HG03103 (cell line): ENCODE results near the gene LUC7L.
A peak's percentile ranks its signal among the peaks of the same experiment; 100 is the strongest.
"Not testable (repeated sequence)": the region's sequence is repeated elsewhere in the genome, so short reads cannot be mapped to it uniquely, and the experiment has no call there.

ENCODE experiments used
- ATAC-seq: cut with Tn5 transposase; IDR thresholded peaks from one replicate; pipeline ENCODE4 v1.9.1; 2021; ENCODE audit warnings: low read depth; ENCODE audit not compliant: unreplicated experiment

The LUC7L gene

GRCh38 chr16:183005-183404, 46.2 kb downstream of the LUC7L start:
- no peak for ATAC-seq

GRCh38 chr16:181565-182021, 47.7 kb downstream of the LUC7L start:
- no peak for ATAC-seq

- ATAC-seq: peak; percentile 51
These were observed 48.3 kb downstream of the LUC7L start for GRCh38 chr16:180681-181564.

GRCh38 chr16:180101-180675, 49.1 kb downstream of the LUC7L start, which contains the start of gene HBQ1:
TSS of gene HBQ1 (plus strand) at chr16:180459. CDS start at chr16:180487, 28 bp downstream.
- ATAC-seq: no peak

- ATAC-seq: no peak
These were observed 49.8 kb downstream of the LUC7L start for GRCh38 chr16:179211-180092.

GRCh38 chr16:178668-179015, 50.6 kb downstream of the LUC7L start:
- no peak for ATAC-seq

- no peak for ATAC-seq
These were observed 51.1 kb downstream of the LUC7L start for GRCh38 chr16:177981-178667.

GRCh38 chr16:177394-177822, 51.8 kb downstream of the LUC7L start:
- no peak for ATAC-seq

- ATAC-seq: not testable (repeated sequence)
These were observed 52.5 kb downstream of the LUC7L start, which contains the start of gene HBA1 for GRCh38 chr16:176477-177382. TSS of gene HBA1 (plus strand) at chr16:176680. CDS start at chr16:176717, 37 bp downstream.

- not testable (repeated sequence) for ATAC-seq
These were observed 53.2 kb downstream of the LUC7L start for GRCh38 chr16:176006-176405.

GRCh38 chr16:175011-175949, 54.0 kb downstream of the LUC7L start:
- no peak for ATAC-seq

GRCh38 chr16:173928-174769, 55.1 kb downstream of the LUC7L start:
- ATAC-seq: not testable (repeated sequence)

- not testable (repeated sequence) for ATAC-seq
These were observed 55.9 kb downstream of the LUC7L start for GRCh38 chr16:173211-173854.

- not testable (repeated sequence) for ATAC-seq
These were observed 56.8 kb downstream of the LUC7L start, which contains the start of gene HBA2 for GRCh38 chr16:172374-172941. TSS of gene HBA2 (plus strand) at chr16:172876. CDS start at chr16:172913, 37 bp downstream.

GRCh38 chr16:170788-171187, 58.5 kb downstream of the LUC7L start:
- ATAC-seq: no peak

- ATAC-seq: not testable (repeated sequence)
These were observed 59.2 kb downstream of the LUC7L start for GRCh38 chr16:170088-170507.
